Esophagus (tissue), 2 donors: Measurements from ENCODE around the gene AFAP1L1. TPM values are rescaled to one million over a fixed set of nuclear protein-coding genes. Genes with fewer than 3 reads are reported as not detected.
A peak's percentile ranks its signal among the peaks of the same experiment; 100 is the strongest.
"Not testable (repeated sequence)": the region's sequence is repeated elsewhere in the genome, so short reads cannot be mapped to it uniquely, and the experiment has no call there.

ENCODE experiments used
- H3K27ac ChIP-seq, 2 donors: one replicate each; pipeline ENCODE4 v1.5.1; 2013; ENCODE audit warnings: low read depth in 2 of 2, mild to moderate bottlenecking in 2 of 2, inconsistent platforms in 1 of 2, low read length in 1 of 2, moderate library complexity in 1 of 2
- H3K27me3 ChIP-seq, 2 donors: one replicate each; pipeline ENCODE4 v1.6.1; 2013; ENCODE audit warnings: low read length in 2 of 2, control low read depth in 1 of 2, mild to moderate bottlenecking in 1 of 2; ENCODE audit not compliant: insufficient read depth in 2 of 2, control insufficient read depth in 1 of 2
- H3K36me3 ChIP-seq, 2 donors: one replicate each; pipeline ENCODE4 v1.6.1; 2013; ENCODE audit warnings: low read length in 1 of 2; ENCODE audit not compliant: control insufficient read depth in 2 of 2, insufficient read depth in 2 of 2
- H3K4me1 ChIP-seq, 2 donors: one replicate each; pipeline ENCODE4 v1.6.1; 2013; ENCODE audit warnings: low read length in 1 of 2; ENCODE audit not compliant: control insufficient read depth in 2 of 2, insufficient read depth in 2 of 2
- H3K4me3 ChIP-seq, 2 donors: one replicate each; pipeline ENCODE4 v1.5.1; 2013; ENCODE audit warnings: low read length in 2 of 2, mild to moderate bottlenecking in 2 of 2, low read depth in 1 of 2, moderate library complexity in 1 of 2
- H3K9me3 ChIP-seq, 2 donors: one replicate each; pipeline ENCODE4 v1.6.1; 2013; ENCODE audit warnings: mild to moderate bottlenecking in 2 of 2, low read depth in 1 of 2, low read length in 1 of 2, moderate library complexity in 1 of 2; ENCODE audit not compliant: control insufficient read depth in 2 of 2, insufficient read depth in 1 of 2
- WGBS, 2 donors: extraction: QIAGEN DNeasy Blood & Tissue Kit; methylation state at CpG; one replicate each; pipeline ENCODE4 v1.1.7; 2013; 5-methylcytosine and 5-hydroxymethylcytosine counted together
- polyA plus RNA-seq, 2 donors: library from polyadenylated mRNA; stranded (reverse); fragments of 200-250 nt; gene quantifications; one replicate each; pipeline ENCODE4 v1.2.3, GENCODE V29; 2013
- donor health status: healthy with polysubstance abuse.
- donor health status: Bipolar disorder and iron deficiency.

The AFAP1L1 gene
- polyA plus RNA-seq, 2 donors: 2.1 to 2.6 TPM

GRCh38 chr5:149387982-149388381 is 116.3 kb downstream of the AFAP1L1 start:
- WGBS, 2 donors: 75 to 80% methylated on average over 1 of the region's 1 CpG
- Histone ChIP-seq H3K4me3 (no peak overlapping the region), H3K36me3 (no peaks in the 10 kb centered on the region), H3K27me3 (no peaks in the 10 kb centered on the region), H3K4me1 (peaks cover 0 to 2% of the 10 kb centered on the region in 2 donors), H3K9me3 (no peaks in the 10 kb centered on the region), H3K27ac (peak overlapping the region; percentile 70 to 78)

GRCh38 chr5:149388498-149389190 is 117.0 kb downstream of the AFAP1L1 start:
- Histone ChIP-seq H3K27ac (peak overlapping the region; percentile 36 to 77), H3K4me3 (no peak overlapping the region), H3K36me3 (no peaks in the 10 kb centered on the region), H3K27me3 (no peaks in the 10 kb centered on the region), H3K4me1 (peaks cover 0 to 2% of the 10 kb centered on the region in 2 donors), H3K9me3 (no peaks in the 10 kb centered on the region)
- 77 to 85% methylated on average over 7 of the region's 7 CpGs for WGBS, 2 donors

DNA sequence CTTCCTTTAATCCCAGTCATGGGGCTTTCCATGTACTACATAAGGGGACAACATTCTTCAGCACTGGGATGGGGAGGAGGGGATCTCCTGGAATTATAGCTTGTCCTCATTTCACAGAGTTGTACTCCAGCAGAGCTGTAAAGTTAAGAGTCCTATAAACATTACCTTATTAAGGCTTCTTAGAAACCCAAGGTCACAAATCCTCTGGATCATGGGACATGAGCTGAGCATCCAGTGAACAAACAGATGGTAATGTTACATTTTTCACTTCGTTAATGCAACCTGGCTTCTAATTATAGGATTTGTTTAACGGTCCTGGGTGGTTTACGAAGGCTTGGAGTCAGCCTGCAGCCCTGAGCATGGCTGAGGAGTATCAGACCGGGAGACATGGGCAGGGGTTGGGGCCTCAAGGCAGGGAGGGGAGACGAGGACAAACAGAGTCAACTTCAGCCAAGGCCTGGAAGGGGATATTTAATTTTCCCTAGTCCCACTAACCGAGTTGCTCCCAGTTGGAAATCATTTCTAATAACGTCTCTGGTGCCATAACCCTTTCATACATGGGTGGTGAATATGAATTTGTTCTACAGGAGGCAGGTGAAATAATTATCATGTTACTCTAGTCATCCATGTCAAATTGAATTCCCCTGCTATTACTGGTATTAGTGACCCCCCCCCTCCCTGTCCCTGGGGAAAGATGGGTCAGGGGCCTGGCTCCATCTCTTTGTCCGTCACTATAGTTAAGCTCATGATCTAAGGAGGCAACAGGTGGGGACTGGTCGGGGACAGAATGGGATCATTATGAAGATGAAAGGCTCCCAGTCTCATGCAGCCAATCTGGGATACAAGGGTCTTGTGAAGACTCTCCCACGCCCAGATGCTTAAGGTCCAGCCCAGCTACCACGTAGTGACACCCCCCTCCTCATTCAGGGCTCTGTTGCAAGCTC is 118.2 kb downstream of the AFAP1L1 start:
- H3K4me1 ChIP-seq: peaks cover 0 to 2% of the 10 kb centered on the region in 2 donors
- no peaks in the 10 kb centered on the region for H3K27me3 ChIP-seq
- H3K36me3 ChIP-seq: no peaks in the 10 kb centered on the region
- H3K9me3 ChIP-seq: no peaks in the 10 kb centered on the region
- H3K27ac ChIP-seq: peak overlapping the region; percentile 47 to 86
- no peak overlapping the region for H3K4me3 ChIP-seq
- 71 to 73% methylated on average over 11 of the region's 11 CpGs for WGBS, 2 donors

DNA sequence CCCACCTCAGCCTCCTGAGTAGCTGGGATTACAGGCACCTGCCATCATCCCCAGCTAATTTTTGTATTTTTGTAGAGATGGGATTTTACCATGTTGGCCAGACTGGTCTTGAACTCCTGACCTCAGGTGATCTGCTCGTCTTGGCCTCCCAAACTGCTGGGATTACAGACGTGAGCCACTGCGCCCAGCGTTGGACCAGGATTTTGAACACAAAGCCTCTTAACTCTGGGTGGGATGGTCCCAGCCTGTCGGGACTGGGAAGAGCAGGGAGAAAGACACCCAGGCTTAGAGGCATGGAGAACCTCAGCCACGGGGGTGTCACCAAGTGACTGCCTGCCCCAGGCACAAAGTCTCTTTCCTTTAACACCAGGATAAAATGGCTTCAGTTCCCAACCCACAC is 119.4 kb downstream of the AFAP1L1 start:
- not testable (repeated sequence) for H3K4me1 ChIP-seq, H3K9me3 ChIP-seq, H3K27me3 ChIP-seq, H3K36me3 ChIP-seq, H3K4me3 ChIP-seq
- WGBS, 2 donors: 80 to 84% methylated on average over 6 of the region's 6 CpGs
- peak overlapping the region in 1 of 2 donors; percentile 70 for H3K27ac ChIP-seq

Other genes with a start within 250 kb of the AFAP1L1 start
- gene SH3TC2, start 208.8 kb upstream of the AFAP1L1 start, polyA plus RNA-seq: 1 to 10 TPM; 1.4 to 5.1 TPM
- gene ABLIM3, start 130.4 kb upstream of the AFAP1L1 start, polyA plus RNA-seq: 10 to 100 TPM; 17.1 to 56.2 TPM
- 10 to 100 TPM; 18.5 to 78.7 TPM for gene GRPEL2, start 73.6 kb downstream of the AFAP1L1 start, polyA plus RNA-seq
- 1 to 10 TPM; 2.7 to 5.7 TPM for gene PCYOX1L, start 86.2 kb downstream of the AFAP1L1 start, polyA plus RNA-seq
- 1 to 10 TPM; 1.4 TPM for gene IL17B, start 107.4 kb downstream of the AFAP1L1 start, polyA plus RNA-seq